GM21786 (cell line): Measurements from ENCODE around the gene MYH9.

ENCODE experiments used
- ATAC-seq: cut with Tn5 transposase; IDR thresholded peaks from one replicate; pipeline ENCODE4 v1.9.1; 2021; ENCODE audit not compliant: unreplicated experiment

The MYH9 gene

GRCh38 chr22:36351921-36352802 lies 35.6 kb downstream of the MYH9 start:
- ATAC-seq, result no peak

DNA sequence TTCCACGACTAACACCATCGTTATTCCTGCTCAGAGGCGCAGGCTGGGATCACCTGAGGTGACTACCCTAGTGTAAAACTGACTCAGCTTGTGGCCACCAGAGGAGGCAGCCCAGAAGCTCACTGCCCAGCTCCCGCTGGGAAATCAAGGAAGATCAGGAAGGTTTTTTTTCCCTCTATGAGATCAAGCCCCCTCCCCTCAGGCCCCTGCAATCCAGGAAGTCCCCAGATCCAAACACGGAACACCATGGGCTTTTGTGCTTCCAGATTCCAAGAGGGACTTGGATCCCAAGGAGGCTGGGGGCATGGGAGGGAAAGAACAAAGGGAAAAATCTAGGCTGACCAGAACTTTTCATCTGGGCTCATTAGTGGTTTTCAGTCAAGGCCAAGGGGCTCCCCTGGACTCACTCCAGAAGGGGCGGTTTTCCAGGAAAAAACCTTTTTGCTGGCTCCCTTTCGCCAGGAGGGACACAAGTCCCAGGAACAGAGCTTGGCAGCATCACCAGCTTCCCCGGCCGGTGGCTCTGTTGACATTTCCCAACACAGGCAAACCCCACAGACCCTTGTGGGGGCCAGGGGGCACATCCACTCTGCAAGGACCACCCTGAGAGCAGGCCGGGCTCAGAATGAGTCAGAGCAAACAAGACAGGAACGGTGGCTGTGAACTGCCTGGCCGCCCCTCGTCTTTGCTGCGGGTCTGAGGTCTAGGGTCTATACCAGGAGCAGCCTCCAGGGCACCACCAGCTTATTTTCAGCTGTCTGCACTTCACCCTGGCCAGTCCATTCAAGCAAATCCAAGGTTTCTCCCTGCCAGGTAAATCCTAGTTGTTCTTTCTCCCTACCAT lies 36.8 kb downstream of the MYH9 start:
- ATAC-seq, result no peak

- no peak for ATAC-seq
These were observed 38.0 kb downstream of the MYH9 start for GRCh38 chr22:36349726-36350125.

GRCh38 chr22:36348760-36349159 lies 39.0 kb downstream of the MYH9 start:
- ATAC-seq, result no peak

GRCh38 chr22:36347094-36347493 lies 40.7 kb downstream of the MYH9 start:
- no peak for ATAC-seq

DNA sequence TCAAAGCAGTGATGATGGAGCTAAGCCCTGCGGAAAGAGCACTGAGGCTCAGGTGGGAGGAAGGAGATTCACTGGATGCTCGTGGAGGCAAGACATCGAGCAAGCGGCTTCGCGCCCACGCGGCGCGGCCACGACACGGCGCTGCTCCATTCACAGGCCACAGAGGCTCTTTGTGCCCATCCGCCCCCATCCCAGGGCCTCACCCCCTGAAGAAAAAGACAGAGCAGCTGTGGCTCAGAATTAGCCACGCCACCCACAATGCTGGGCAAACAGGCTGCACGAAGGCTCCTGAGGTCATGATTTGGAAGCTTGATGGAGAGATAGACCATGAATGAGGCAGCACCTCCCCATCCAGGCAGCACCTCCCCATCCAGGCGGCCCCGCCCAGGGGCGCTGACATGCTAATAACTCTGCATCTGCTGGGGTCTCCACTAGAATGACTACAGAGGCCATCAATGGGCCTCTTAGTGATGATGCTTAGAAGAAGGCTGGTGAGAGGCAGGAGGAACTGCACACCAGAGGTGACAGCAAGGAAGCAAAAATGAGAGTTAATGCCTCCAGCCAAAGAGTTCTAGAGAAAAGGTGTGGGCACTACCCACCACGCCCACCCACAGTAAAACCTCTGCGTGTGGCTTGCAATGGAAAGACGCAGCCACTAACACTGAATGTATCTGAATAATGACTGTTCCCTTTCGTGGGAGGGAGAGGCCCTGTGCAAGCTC lies 43.5 kb downstream of the MYH9 start:
- ATAC-seq, result no peak

DNA sequence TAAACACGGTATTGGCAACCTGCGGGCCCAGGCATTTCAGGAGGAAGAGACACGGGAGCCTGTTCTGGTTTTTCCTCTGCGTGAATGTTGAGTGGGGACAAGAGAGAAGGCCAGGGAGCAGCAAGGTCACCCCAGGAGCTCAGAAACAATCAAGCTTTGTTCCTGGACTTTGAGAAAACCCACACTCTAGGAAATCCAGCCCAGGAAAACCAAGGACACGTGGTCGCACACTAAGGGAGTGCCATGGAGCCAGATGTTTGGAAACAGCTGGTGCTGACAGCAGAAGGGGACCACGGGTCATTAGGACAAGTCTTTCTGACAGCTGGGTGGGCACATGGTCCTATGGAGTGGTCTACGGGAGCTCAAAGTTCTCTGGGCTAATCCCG lies 44.1 kb downstream of the MYH9 start:
- no peak for ATAC-seq

DNA sequence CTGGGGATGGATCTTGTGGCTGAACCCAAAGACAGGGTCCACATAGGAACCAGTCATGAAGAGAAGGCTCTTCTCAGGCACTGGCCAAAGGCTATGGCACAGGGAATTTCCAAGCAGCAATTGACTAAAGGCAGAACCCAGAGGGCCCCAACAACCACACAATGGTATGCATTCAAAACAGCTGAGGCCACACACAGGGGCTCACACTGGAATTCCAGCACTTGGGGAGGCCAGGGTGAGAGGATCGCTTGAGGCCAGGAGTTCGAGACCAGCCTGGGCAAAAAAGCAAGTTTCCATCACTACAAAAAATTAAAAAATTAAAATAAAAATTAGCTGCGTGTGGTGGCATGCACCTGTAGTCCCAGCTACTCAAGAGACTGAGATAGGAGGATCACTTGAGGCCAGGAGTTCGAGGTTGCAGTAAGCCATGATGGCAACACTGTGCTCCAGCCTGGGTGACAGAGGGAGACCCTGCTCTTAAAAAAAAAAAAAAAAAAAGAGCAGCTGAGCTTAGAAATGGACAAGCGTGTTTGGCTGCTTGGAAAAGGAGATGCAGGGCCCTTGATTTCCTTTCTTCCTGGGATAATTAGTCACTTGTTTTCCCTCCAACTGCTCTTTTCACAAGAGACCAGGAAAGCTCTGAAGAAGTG lies 44.6 kb downstream of the MYH9 start:
- ATAC-seq, result no peak

DNA sequence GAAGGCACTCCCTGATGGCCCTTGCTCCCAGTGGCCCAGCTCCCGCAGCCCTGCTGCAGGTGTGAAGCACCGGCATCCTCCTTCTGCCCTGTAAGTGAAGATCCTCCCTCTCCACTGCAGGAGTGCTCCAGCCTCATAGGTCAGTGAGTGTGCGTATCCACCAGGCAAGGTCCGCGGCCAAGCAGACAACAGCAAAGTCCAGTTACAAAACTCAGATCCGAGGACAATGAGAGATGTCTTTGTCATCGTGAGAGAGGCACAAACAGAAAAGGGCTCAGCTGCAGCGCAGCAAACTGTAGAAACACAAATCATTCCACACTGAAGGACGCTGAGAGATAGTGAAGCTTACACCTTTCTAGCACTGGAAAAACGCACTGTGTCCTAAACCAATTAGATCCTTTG lies 46.1 kb downstream of the MYH9 start:
- no peak for ATAC-seq

DNA sequence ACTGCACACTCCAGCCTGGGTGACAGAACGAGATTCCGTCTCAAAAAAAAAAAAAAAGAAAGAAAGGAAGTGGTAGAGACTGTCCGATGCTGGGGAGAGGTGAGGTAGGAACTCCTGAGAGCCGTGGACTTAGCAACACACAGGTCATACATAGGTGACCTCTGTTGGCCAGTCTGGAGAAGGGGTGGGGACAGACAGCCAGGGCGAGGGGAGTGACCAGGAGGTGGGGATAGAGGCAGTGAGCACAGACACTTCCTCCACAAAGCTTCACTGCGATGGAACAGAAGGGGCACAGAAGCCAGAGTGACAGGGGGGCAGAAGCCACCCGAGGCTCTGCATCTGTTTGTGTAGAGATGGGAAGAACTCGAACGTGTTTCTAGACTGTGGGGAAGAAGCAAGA lies 47.1 kb downstream of the MYH9 start:
- ATAC-seq, result no peak

DNA sequence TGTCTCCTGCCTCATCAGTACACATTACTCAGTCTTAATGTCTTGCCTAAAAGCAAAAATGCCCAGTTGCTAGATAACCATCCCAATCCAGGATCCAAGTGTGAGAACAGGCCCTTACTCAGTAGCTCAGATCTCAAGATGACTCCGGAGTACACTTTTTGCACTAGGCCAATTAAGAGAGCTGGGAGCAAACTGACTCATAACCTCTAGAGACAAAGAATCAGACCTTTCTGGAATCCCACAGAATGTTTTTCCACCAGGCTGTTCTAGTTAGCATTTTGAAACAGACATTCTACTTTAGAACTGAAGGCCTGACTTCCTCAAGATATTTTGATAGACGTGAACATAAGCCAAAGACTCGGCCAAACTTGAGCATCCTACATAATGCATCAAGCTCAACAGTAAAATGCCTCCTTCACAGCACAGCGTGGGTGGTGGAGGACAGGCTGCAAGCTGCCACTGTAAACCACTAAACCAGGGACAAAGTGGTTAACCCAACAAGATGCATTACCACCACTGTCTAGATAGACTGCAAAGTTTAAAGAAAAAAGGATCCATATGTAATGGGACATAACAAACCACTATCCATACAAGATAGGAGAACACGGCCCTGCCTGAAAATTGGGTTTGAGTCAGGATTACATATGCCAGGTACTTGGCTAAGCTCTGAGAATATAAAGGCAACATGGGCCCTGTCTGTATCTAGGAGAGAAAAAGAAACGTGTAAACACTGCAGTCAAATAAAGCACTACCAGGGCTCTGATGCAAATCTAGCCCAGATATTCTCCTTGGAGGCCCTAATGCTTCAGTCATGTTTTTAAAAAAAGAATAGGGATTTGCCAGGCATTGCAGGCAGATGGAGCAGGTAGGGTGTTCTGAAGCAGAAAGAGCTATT lies 48.3 kb downstream of the MYH9 start:
- ATAC-seq, result no peak

DNA sequence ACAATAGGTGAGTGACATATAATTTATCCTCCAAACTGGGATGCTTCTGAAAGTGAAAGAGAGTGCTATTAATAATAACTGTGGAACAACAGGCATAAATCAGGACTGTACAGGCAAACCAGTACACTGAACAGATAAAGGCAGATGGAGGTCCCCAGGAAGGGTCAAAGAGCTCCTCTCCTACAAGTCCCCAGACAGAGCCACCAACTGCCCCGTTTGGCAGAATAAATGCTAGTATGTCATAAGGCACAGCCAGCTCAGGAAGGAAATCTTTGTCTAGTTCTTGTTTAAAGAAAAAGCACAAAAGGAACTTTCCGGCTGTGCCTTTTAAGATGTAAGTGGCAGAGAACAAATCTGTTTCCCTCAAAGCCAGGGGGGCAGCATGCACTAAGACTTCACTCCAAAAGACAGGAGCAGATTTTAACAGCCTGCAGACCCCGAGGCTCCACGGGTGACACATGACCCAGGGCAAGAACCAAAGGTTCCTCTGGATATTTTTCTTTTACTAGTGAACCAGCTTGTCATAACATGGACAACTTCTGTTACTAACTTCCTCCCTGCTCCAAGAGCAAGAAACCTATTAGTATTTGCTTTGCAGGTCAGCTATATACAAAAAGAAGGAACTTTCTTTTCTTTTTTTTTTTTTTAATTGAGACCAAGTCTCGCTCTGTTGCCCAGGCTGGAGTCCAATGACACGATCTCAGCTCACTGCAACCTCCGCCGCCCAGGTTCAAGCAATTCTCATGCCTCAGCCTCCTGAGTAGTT lies 50.2 kb downstream of the MYH9 start:
- no peak for ATAC-seq

GRCh38 chr22:36336246-36337182 lies 51.3 kb downstream of the MYH9 start:
- ATAC-seq, result no peak

DNA sequence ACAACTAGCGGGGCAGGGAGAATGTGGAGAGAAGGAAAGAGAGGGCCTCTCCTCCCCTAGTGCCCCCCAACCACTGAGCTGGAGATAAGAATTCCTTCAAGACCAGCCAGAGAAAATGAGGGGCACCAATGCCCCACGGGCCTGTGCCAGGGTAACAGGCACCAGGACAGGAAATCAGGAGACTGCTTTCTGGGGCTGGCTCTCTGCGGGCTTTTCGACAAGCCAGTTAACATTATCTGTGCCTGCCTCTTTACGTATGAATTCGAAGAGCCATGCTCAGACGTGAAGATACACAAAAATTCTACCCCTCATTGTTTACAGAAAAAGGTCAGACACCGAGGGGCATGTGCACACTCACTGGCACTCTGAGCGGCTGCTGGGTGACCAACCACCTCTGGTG lies 52.1 kb downstream of the MYH9 start:
- no peak for ATAC-seq

- no peak for ATAC-seq
These were observed 52.8 kb downstream of the MYH9 start for GRCh38 chr22:36334821-36335603.

DNA sequence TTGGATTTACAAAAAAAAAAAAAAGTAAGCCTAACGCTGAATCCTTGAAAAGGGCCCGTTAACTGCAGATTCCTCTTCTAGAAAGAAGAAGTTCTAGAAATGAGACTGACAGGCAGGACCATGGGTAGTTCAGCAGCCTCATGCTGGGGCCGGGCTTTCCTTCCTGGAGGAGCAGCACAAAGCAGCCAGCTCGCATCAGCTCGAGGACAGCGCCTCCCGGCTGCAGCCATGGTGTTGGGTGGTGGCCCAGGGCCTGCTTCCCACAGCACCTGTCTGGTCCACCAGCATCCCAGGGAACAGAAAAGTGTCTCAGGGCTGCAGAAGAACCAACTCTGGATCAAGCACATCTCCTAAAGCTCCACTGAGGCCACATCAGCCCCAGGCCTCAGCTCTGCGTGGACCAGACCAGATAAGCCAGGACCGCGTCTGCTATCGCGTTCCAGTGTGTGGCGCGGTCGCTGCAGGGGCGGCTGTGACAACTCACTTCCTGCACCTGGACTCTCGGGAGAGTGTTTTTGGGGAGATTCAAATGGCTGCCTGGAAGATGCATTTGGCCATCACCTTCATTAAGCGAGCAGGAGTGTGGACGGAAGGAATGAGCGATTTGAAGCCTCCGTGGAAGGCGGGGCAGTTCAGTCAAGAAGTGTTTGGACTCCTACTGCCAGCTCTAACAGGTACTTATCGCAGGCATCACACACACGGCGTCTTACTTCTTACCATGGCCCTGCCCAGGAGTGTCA lies 53.5 kb downstream of the MYH9 start:
- no peak for ATAC-seq

DNA sequence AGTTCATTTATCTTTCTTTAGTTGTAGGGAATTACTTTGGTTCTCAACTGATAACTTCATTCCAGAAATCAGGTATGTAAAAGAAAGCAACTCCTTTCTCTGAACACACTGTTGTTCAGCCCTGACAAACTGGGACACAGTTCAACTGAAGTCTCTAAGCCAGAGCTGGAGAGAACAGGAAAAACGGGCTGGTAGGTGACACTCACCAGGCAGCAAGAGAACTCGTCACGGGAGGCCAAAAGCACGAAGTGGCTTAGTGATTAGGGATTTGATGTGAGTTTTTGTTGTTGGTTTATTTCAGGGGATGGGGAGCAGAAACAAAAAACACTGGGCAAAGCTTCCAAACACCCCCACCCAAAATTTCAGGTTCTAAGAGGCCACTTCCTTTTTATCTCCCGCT lies 54.1 kb downstream of the MYH9 start:
- ATAC-seq, result no peak
